ENCODE data around the gene SETD3.

SETD3 gene

DNA sequence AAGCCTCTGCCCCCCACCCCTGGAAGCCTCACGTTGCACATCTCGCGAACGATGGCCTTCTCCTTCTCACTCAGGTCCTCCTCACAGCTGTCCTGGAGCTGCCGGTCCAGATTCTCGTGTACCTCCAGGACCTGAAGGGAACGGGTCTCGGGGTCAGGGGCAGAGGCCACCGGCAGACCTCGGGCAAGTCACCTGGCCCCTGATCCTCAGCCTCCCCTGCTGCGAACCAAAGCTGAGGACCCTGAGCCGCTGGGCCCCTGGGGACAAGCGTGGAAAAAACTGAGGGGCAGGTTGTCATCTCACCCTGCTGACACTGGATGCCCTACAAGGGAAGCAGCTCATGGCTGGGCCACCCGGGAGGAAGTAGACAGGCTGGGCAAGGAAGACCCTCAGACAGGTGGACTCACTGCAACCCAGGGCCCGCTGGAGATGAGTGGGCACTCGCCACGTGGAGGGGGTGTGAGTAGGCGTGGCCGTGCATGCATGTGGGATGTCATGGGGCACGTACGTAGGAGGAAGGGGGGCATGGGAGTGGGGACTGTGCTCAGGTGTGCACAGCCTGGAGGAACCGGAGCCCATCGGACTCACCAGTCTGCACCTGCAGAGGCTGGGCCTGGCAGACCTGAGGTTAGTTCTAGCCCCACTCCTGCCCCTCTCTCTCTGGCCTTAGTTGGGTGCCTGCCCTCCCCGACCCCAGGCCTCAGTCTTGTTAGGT lies 35.7 kb upstream of the SETD3 start:
- DNase-seq: no peak

DNA sequence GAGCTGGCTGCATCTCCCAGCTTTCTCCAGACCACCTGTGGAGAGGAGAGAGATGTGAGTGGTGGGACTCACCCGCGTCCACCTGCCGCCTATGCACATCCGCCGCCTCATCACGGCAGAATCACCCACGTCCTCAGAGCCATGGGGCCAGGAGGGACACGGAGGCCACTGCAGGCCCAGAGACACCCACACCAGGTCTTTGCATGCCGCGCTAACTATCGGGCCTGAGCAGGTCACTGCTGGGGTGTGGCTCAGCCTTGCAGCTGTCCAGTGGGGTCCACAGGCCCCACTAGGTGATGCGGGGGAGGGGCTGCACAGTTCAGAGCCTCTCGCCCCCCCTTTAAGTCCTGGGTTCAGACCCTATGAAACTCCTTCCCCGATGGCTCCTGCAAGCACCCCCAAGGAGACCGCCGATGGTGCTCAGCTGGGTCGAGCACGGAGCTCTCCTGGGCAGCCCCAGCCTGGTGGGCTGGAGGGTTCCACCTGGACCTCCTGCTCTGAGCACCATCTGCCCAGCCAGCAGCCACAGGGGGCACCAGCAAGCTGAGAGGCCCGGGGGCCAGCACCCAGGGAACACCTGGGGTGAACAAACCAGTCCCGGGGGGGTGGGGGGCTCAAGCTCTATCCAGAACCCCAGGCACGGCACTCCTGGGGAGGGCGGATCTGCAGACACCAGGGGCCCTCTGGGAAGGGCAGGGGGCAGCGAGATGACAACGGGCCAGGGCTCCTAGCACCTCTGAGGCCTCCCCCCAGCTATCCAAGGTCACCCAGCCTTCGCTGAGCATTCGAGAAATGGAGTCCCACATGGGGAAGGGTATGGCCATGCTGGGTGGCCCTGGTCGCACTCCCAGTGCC lies 34.9 kb upstream of the SETD3 start:
- no peak for DNase-seq

DNA sequence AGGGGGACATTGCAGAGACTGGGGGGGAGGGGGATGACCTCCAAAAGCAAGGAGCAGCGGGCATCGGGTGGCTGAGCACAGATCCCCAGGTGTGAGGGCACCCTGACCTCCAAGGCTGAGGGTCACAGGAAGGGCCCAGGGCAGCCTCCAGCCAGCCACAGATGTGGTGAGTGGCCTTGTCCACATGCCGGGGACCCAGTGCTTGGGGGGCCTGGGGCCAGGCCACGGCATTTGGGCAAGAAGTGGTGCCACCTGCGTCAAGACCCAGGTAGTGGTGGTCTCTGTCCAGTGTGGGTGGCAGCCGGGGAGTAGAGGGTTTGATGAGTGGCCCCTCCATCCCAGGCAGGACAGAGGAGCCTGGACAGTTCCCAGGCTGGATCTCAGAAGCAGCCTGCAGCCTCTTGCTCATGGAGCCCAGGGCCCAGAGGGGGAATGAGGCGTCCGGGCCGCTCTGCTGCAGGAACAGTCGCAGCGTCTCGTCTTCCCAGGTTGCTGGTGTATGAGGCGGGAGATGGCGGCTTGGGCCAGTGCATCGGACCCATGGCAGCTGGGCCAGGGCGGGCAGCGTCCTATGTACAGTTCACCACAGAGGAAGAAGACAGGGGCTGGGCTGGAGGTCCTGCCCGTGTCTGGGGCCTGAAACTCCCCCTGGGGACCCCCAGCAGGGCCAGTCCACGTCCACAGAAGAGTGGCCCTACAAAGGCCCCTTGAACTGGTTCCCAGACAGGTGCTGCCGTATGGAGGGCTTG lies 34.1 kb upstream of the SETD3 start:
- DNase-seq: no peak

DNA sequence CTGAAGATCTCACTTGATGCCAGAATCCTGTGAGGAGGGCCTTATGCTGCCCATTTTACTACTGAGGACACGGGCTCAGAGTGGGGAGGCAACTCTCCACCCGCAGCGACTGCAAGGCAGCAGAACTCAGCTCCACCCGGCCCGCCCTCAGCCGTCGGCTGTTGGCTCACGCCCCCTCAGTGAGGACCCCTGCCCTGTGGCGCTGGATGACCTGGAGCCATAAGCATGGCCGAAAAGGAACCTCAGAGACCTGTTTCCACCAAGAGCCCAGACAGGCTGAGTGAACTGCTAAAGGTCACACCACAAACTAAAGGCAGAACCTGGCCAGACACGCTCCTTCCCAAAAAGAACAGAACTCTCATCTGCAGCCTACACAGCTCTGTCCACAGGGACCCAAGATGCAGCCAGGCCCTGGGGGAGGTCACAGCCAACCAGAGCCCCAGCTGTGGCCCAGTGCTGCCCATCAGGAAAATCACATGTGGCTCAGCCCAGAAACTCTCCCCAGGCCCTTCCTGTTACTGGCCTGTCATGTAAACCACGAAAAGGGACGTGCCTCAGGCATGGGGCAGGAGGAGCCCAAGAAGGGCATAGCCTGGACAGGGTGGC lies 33.4 kb upstream of the SETD3 start:
- DNase-seq: no peak

DNA sequence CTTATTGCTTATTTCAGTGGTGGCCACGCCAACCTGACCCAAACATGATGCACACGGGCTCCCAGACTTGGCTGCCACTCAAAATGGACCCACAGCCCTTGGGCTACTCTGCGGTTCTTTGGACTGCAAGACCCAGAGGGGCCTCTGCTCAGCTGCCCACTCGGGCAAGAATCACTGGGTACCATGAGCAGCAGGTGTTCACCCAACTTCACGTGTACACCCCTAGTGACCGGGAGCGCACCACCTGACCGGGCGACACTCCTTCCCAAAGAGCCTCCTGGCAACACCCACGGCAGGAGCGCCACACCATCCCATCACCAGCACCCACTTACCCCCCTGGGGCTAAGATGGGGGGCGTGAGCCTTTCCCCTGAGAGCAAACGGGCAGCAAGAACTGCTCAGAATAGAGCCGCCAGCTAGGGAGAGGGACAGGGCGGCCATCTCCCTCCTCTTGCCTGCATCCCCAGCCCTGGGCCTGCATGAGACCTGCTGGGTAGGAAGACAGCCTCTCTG lies 32.6 kb upstream of the SETD3 start:
- DNase-seq: no peak

DNA sequence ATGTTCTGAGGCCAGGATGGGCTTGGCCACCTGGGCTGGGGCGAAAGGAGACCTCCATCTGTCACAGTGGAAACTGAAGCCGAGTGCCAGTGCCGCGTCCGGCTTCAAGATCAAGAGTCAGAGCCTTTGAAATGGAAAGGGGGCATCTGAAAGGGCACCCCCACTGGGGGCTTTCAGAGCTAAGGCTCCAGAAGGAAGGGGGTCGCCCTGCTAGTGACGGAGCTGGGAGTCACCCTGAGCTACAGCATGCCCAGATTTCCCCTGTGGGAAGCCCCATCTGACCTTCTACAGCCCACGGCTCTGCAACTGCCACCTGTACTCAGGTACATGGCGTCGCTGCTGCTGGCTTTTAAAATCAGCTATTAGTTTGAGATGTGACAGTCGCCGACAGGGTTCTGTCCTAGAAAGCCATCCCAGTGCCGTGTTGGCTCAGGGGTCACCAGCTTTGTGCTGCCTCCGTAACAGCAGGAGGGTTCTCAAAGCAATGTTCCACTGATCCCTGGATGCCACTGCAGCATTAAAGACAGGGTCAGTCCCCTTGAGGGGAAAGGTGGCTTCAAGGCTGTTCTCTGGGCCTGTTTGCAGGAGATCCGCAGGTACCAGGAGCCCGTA lies 32.0 kb upstream of the SETD3 start:
- DNase-seq: no peak

DNA sequence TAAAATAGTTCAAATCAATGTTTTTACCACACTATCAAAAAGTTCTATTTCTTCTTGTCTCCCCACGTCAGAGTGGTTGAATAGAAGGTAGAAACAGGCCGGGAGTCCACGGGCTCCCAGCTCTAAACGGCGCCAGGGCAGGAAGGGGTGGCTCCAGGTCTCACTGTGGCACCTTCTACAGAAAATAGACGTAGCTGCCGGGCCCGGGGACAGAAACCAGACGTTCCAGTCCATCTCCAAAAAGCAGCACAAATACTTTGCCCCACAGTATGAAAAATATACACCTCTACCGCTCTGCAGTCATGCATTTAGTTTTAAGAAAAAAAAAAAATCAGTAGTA lies 31.4 kb upstream of the SETD3 start:
- DNase-seq: no peak

DNA sequence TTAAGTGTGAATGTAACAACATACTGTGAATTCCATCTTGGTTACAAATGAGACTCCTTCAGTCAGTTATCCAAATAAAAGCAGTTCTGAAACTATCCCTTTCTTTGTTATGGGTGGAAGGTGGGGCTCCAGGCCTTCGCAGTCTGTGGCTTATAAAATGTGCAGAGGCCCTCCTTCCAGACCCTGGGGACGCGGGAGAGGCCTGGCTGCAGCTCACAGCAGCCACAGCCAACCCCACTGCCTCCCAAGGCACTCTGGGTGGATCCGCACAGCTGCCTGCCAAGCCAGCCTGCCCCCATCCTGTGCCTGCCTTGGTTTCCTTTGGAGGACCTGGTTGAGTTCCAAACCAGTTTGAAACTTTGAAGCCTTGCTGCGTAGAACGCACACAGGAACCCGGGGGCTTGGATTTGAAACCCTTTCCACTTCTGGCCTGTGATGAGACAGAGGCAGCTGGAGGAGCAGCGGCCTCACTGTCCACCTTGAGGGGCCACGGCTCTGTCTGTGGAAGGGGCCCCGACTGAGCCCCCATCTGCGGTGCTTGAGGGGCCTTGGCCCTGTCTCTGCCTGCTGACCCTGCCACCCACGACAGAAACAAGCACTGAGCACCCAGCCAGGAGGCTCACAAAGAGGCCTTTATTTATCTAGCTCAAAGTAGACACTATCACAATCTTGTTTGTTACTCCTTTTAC lies 30.9 kb upstream of the SETD3 start:
- no peak for DNase-seq

DNA sequence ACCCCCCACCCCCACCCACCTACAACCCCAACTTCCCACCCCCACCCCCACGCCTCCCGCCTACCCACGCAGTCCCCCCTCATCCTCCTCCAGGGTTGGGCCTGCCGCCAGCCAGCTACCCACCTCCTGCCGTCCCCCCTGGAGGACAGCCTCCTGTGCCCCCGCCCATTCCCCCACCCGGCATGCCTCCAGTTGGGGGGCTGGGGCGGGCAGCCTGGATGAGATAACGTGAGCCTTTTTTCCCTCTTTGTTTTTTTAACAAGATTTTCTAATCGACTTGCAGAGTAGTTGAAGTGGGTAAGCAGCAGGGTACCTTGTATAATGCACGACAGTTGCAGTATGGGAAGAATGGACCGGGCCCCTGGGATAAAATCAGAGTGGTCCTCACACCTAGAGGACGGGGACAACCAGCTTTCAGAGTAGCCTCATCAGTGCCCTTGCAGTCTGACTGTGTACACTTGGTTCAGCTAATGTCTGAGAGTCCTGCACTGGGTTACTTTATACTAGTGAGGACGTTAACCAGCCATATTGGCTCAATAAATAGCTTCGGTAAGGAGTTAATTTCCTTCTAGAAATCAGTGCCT lies 30.0 kb upstream of the SETD3 start:
- DNase-seq: no peak

DNA sequence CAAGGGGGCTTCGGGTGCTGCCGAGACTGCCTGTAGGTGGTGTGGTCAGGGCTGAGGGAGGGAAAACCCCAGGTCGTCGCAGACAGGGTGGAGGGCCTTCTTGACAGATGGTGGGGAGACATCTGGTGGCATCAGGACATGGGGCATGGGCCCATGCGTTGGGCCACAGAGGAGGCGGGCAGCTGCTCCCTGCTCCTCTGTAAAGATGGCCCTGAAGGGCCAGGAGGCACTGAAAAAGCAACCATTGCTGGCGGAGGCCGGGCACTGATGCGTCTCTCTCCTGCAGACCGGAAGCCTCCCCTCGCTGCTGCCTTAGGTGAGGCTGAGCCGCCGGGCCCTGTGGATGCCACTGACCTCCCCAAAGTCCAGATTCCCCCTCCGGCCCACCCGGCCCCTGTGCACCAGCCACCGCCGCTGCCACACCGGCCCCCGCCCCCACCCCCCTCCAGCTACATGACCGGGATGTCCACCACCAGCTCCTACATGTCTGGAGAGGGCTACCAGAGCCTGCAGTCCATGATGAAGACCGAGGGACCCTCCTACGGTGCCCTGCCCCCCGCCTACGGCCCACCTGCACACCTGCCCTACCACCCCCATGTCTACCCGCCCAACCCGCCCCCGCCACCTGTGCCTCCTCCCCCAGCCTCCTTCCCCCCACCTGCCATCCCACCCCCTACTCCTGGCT lies 29.4 kb upstream of the SETD3 start:
- no peak for DNase-seq

DNA sequence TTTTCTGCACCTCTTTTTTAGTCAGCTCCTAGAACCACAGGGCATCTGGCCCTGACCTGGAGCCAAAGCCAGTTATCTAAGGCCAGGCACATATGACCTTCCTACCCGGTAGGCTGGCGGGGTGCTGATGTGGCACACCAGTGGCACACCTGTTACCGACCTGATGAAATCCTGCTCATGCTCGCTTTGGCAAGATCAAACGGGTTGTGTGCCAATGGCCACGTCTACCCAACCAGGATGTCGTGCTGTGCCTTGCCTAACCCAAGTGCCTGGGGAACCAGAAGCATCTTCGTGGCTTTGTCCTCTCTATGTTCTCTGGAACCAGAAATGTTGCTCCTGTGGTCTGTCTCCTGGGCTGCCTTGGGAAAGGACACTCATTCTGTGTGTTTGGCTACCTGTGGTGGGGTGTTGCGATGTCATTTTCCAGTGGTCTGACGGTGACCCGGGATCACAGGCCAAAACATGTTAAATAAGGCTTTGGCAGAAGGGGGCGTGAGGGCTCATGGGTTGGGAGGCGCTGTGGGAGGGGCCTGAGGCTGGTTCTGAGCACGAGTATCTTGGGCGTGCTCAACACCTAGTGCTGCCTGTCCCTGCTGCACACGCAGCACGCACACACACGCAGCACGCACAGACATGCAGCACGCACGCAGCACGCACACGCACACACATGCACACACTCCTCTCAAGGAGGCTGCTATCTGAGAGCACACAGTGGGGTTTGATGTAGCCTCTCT lies 28.4 kb upstream of the SETD3 start:
- DNase-seq: no peak

DNA sequence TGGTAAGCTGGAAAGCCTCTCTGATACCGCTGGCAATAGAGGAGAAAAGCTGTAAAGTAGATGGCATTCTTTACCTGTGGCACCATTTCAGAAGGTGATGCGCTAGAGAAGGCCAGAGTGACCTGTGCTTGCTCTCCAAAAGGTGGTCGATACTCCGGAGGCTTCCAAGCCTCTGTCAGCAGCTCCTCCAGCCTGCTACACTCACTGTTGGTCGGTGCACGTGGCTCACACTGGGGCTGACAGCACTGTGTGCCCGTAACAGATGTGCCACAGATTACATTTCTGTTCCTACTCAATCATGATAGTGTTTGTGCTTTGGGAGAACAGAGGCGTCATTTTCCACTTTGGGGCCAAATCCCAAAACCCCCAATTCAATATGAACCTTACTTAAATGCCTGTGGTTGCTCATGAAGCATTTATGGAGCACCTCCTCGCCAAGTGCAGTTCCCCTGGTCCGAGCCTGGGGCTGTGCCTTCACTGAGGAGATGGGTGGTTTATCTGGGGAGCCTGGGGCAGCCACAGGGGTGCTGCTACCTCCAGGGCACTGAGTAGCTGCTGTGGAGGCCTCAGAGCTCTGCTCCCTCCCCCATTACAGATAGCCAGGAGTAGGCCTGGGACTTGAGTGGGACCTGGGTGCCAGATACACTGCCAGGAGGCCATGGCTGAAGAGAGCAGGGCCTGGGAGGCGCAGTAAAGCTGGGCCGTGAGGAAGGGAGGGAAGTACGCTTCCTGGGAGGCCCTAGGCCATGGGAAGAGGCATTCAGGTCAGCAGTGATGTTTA lies 27.4 kb upstream of the SETD3 start:
- no peak for DNase-seq

DNA sequence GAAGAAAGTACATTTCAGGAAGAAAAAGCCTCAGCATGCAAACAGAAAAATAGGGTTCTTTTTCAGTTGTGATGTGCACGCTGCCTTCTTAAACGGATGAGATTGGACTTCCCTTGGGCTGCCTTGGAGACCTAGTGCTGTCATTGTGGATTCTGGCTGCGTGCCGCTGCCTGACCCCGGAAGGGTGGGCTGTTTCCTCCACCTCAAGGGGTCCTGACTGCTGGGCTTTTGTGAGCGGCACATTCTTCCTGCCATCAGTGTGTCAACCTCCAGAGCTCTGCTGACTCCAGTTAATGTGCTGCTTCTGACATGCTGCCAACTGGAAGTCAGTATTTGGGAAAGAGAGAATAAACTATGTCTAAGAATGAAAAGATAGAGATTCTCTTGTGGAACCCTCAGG lies 25.6 kb upstream of the SETD3 start:
- DNase-seq: no peak

DNA sequence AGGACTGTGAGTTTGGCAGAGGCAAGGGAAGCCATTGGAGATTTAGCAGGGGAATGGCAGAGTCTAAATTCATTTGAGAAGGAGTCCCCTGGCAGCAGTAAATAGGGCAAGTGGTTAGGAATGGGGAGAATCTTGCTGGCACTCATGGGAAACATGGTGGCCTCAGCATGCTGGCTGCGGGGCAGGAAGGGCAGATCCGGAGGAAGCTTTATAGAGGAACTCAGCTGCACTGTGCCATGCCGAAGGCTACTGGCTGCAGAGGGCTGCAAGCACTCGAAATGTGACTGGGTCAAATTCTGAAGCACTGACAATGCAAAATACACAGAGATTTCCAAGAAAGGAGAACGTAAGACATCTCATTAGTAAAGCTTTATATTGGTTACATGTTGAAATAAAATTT lies 24.4 kb upstream of the SETD3 start:
- no peak for DNase-seq

DNA sequence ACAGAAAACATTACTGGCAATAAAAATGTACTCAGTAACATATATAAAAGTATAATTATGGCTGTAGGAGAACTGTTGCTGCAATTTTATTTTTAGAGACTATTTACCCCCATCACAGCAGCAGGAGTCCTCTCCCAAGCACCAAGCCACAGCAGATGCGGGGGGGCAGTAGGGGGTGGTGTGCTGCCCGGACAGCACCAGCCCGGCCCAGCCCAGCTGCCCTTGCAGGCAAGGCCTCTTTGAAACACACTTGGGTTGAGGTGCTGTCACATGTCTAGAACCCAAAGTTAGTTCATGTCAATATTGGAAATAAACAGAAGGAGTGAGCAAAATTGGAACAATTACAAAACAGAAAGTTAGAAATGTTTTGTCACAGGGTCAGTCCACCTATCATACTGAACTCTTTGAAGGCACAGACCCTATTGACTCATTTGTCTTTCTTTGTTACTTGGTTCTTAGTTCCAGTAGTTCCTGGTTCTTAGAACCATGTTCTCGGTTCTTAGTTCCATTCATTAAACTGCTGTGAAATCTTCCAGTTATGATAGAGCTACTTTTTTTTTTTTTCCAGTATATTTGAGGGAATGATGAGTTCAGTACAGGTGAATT lies 23.3 kb upstream of the SETD3 start:
- DNase-seq: no peak

DNA sequence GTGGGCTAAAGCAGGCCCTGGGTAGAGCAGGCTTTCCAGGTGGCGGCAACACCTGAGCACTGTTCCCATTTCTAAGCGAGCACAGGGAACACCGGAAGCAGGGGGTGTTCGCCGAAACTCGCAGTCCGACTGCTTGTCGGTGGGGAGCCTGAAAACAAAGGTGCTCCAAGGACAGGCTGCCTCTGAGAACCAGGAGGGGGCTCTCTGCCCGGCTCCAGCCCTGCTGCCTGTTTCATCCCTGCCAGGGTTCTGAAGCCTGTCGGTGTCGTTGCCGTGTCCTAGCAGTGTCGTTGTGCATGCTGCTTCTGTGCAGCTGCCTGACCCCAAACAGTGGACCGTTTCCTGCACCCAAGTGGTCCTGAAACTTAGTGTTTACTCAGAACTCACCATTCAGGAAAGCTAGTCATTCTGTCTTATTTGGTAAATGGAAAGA lies 22.3 kb upstream of the SETD3 start:
- DNase-seq: no peak

DNA sequence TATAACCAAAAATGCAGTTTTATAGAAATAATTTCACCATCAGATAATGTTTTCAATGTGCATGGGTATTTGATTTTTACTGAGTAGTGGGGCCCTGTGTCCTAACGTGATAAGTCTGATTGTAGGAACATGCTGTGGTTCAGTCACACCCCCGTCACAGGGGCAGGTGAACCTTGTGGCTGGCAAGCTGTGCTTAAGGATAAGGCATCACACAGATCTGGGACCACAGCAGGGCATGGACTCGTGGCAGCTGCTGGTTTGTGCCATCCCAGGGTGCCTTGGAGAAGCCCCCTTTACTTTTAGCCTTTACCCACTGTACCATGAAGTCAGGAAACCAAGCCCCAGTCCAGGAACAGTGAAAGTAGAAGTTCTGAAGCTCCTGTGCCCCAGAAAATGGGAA lies 17.2 kb upstream of the SETD3 start:
- no peak for DNase-seq

DNA sequence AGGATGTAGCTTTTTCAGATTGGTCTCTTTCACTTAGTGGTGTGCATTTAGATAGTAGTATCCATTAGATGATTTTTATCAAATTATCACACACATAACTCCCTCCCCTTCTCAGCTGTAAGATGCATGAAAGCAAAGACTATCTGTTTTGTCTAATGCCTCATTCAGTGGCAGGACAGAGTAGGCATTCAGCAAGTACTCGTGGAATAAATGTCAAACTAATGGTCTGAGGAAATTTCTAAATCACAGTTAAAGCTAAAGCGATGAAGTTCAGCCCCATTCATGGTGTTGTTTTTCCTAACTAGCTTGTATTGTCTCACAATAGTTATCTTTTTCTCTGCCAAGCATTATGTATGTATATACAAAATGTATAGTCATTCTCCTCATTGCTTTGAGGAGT lies 16.7 kb upstream of the SETD3 start:
- no peak for DNase-seq

DNA sequence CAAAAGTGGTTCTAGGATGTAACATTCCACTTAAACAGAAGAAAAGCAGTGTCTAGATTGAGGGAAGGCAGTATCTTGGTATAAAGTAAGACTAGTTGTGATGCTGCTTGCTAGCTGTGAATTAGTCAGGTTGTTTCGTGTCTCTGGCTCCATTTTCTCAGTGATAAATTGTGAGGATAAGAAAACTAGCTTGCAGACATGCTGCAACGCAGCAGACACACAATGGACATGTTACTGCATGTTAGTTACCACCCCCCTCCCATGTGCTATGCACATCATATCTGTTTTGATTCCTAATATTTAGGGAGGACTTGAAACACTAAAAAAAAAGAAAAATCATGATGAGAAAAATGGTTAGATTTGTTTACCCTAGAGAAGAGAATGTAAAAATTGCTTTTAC lies 3.4 kb upstream of the SETD3 start:
- no peak for DNase-seq
